DND-41 (cell line): ENCODE measurements around the gene C1QTNF1.
A peak's percentile ranks its signal among the peaks of the same experiment; 100 is the strongest.

Source experiments
- ATAC-seq: fragments of 200-7000 bp; cut with Tn5 transposase; 3 replicates; pipeline ENCODE4 v1.9.1; 2021; ENCODE audit warnings: low read depth; ENCODE audit not compliant: insufficient read depth
- DNase-seq: peaks from one replicate; pipeline ENCODE4 v3.0.0-alpha.2; 2020
- H2AFZ ChIP-seq: 2 replicates; pipeline ENCODE4 v1.6.0; 2012; ENCODE audit warnings: low read depth, low read length
- H3K27ac ChIP-seq: 2 replicates; pipeline ENCODE4 v1.5.1; 2012; ENCODE audit warnings: low read length, inconsistent platforms
- H3K27me3 ChIP-seq: fragments of 200-600 bp; sonication (generic); 2 replicates; pipeline ENCODE4 v1.6.0; 2012; ENCODE audit warnings: low read length, mild to moderate bottlenecking, inconsistent platforms; ENCODE audit not compliant: insufficient read depth, poor library complexity
- H3K36me3 ChIP-seq: 2 replicates; pipeline ENCODE4 v1.5.1; 2012; ENCODE audit warnings: low read length, inconsistent platforms; ENCODE audit not compliant: insufficient read depth
- H3K4me1 ChIP-seq: 2 replicates; pipeline ENCODE4 v1.5.1; 2012; ENCODE audit warnings: mild to moderate bottlenecking, low read length; ENCODE audit not compliant: insufficient read depth
- H3K4me2 ChIP-seq: 2 replicates; pipeline ENCODE4 v1.6.0; 2012; ENCODE audit warnings: mild to moderate bottlenecking, moderate library complexity, low read length, inconsistent platforms; ENCODE audit not compliant: insufficient read depth
- H3K4me3 ChIP-seq, 2 experiments: fragments of 200-600 bp in 1 of 2; shearing (Covaris generic) in 1 of 2; 2 replicates each; pipeline ENCODE4 v1.5.1; 2012 to 2016; ENCODE audit warnings: inconsistent platforms in 2 of 2, low read length in 2 of 2, mild to moderate bottlenecking in 2 of 2, low read depth in 1 of 2, moderate library complexity in 1 of 2
- H3K79me2 ChIP-seq: 2 replicates; pipeline ENCODE4 v1.6.0; 2012; ENCODE audit warnings: low read length, inconsistent platforms; ENCODE audit not compliant: insufficient read depth
- H3K9ac ChIP-seq: 2 replicates; pipeline ENCODE4 v1.6.0; 2012; ENCODE audit warnings: low read depth, mild to moderate bottlenecking, inconsistent platforms, low read length, moderate library complexity
- H3K9me3 ChIP-seq: 2 replicates; pipeline ENCODE4 v1.5.1; 2012; ENCODE audit warnings: low read length, moderate library complexity, mild to moderate bottlenecking, inconsistent platforms; ENCODE audit not compliant: insufficient read depth, severe bottlenecking
- H4K20me1 ChIP-seq: 2 replicates; pipeline ENCODE4 v1.6.0; 2012; ENCODE audit warnings: low read length; ENCODE audit not compliant: insufficient read depth
- CTCF ChIP-seq: IDR thresholded peaks from 2 replicates; pipeline ENCODE4 v1.5.1; 2012; ENCODE audit warnings: borderline replicate concordance, low read length, moderate library complexity, mild to moderate bottlenecking; ENCODE audit not compliant: poor library complexity, severe bottlenecking; ENCODE audit errors: extremely low read depth
- EZH2 ChIP-seq: IDR thresholded peaks from 3 replicates; pipeline ENCODE4 v1.6.1; 2012; ENCODE audit warnings: borderline replicate concordance, low read depth, mild to moderate bottlenecking, moderate library complexity, low read length, inconsistent platforms; ENCODE audit not compliant: severe bottlenecking

C1QTNF1 gene

DNA sequence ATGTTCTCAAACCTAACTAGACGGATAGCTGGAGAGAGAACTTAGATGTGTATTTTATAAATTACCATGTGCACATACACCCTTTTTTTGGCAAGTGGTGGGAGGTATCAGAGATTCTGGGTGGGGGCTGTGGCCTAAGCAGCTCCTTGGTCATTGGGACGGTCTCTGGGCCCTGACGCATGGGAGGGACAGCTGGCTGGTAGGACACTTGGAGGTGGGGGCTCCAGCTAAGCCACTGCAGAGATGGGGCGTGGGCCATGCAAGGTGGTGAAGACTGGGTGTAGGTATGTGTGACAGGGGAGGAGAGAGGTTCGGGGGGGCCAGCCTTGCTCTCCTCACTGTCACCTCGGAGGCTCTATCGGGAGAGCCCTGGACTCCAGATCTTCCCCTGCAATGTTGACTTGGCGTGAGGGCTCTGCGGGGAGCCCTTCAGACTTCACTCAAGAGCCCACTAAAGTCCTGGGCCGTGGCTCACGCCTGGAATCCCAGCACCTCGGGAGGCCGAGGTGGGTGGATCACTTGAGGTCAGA, 17.1 kb downstream of the C1QTNF1 start:
- TF ChIP-seq EZH2 (no peak), CTCF (no peak)
- no peak for DNase-seq
- H3K79me2 ChIP-seq, result no peaks in the 10 kb centered on the region
- no peak overlapping the region for H3K27ac ChIP-seq
- H3K36me3 ChIP-seq, result no peaks in the 10 kb centered on the region
- H3K4me2 ChIP-seq, result no peak overlapping the region
- H4K20me1 ChIP-seq, result peaks cover 12% of the 10 kb centered on the region
- H3K4me3 ChIP-seq, result no peak overlapping the region
- H3K9me3 ChIP-seq, result no peaks in the 10 kb centered on the region
- no peak for ATAC-seq
- H3K9ac ChIP-seq, result no peak overlapping the region
- H2AFZ ChIP-seq, result no peak overlapping the region
- no peaks in the 10 kb centered on the region for H3K4me1 ChIP-seq
- H3K27me3 ChIP-seq, result no peaks in the 10 kb centered on the region

DNA sequence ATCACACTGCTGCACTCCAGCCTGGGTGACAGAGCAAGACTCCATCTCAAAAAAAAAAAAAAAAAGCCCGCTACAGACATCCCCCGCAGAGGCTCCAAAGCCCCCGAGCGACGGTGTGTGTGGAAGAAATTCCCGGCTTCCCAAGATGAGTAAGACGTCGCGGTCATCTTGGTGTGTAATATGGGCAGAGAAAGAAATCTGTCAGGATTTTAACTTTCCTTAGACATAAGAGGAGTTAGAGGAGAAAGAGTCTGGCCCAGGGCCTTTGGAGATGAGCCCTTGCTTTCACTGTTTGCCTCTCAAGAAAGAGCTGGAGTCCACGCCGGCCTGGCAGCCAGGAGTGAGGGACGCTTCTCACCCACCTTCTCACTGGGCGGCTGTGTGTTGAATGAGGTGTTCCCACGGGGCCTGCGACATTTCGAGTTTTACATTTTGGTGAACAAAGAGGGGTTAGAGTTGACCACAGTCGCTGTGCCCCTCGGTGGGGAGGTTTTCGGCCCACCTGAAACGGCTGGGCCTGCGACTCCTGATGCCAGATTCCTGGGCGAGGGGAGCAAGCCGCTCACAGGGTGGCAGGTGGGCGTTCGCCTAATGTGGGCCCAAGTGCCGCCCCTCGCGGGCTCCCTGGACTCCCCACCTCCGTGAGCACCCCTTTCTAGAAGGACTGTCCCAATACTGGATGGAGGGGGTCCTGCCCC, 17.9 kb downstream of the C1QTNF1 start:
- TF ChIP-seq CTCF (no peak), EZH2 (no peak)
- ATAC-seq (0 out of 3 replicates have a peak, but pooled peaks have one; percentile 8), DNase-seq (no peak)
- no peak overlapping the region for H3K9ac ChIP-seq
- peaks cover 14% of the 10 kb centered on the region for H4K20me1 ChIP-seq
- H2AFZ ChIP-seq, result no peak overlapping the region
- no peak overlapping the region for H3K4me3 ChIP-seq
- H3K36me3 ChIP-seq, result no peaks in the 10 kb centered on the region
- no peaks in the 10 kb centered on the region for H3K9me3 ChIP-seq
- no peaks in the 10 kb centered on the region for H3K4me1 ChIP-seq
- no peaks in the 10 kb centered on the region for H3K27me3 ChIP-seq
- H3K79me2 ChIP-seq, result no peaks in the 10 kb centered on the region
- no peak overlapping the region for H3K4me2 ChIP-seq
- no peak overlapping the region for H3K27ac ChIP-seq

GRCh38 chr17:79042421-79043190, 18.6 kb downstream of the C1QTNF1 start:
- Histone ChIP-seq H3K4me2 (no peak overlapping the region), H3K4me3 (no peak overlapping the region), H3K9ac (no peak overlapping the region), H3K4me1 (no peaks in the 10 kb centered on the region), H3K27ac (no peak overlapping the region), H3K27me3 (no peaks in the 10 kb centered on the region), H3K36me3 (no peaks in the 10 kb centered on the region), H3K9me3 (no peaks in the 10 kb centered on the region), H2AFZ (no peak overlapping the region), H4K20me1 (peaks cover 14% of the 10 kb centered on the region), H3K79me2 (no peaks in the 10 kb centered on the region)
- TF ChIP-seq CTCF (peak; percentile 90), EZH2 (no peak)
- peak; percentile 81 for ATAC-seq
- peak; percentile 69 for DNase-seq
